Activated CD8-positive, alpha-beta T cell treated with anti-CD3 and anti-CD28 coated beads, Interleukin-2, amount 10 ng/mL, durations not matched to agents 7 days and 5 days (primary cell): Measurements from ENCODE around the gene COMMD6. TPM values are rescaled to one million over a fixed set of nuclear protein-coding genes. Genes with fewer than 3 reads are reported as not detected.

Experiments used
- ATAC-seq: fragments of 150-1000 bp; cut with Tn5 transposase; one replicate; pipeline ENCODE4 v1.10.0; 2021; ENCODE audit warnings: moderate library complexity
- CTCF ChIA-PET: fragments of 350-600 bp; sonication (Branson Sonifier 250); formaldehyde crosslinking; loops from one replicate; lab custom pipeline; 2021; ENCODE audit warnings: antibody characterized with exemption; lab: Charles Lee
- POLR2A ChIA-PET: fragments of 350-600 bp; sonication (Branson Sonifier 250); formaldehyde crosslinking; loops from one replicate; lab custom pipeline; 2021; ENCODE audit warnings: antibody characterized with exemption; lab: Charles Lee
- DNase-seq: peaks from one replicate; pipeline ENCODE4 v3.0.0-alpha.2; 2020
- H3K27ac Mint-ChIP-seq: one replicate; pipeline ENCODE4 v1.8.0; 2021; ENCODE audit warnings: mild to moderate bottlenecking, mixed read lengths
- H3K27me3 Mint-ChIP-seq: one replicate; pipeline ENCODE4 v1.8.0; 2021; ENCODE audit warnings: low read depth, mixed read lengths
- H3K36me3 Mint-ChIP-seq: one replicate; pipeline ENCODE4 v1.8.0; 2021; ENCODE audit warnings: low read depth, mixed read lengths
- H3K4me1 Mint-ChIP-seq: one replicate; pipeline ENCODE4 v1.8.0; 2021; ENCODE audit warnings: low read depth, mixed read lengths
- H3K4me3 Mint-ChIP-seq: one replicate; pipeline ENCODE4 v1.8.0; 2021; ENCODE audit warnings: mild to moderate bottlenecking, mixed read lengths
- H3K9me3 Mint-ChIP-seq: one replicate; pipeline ENCODE4 v1.8.0; 2022; ENCODE audit warnings: mixed read lengths; ENCODE audit not compliant: insufficient read depth
- total RNA-seq, 2 experiments: library from RNA; stranded (reverse); gene quantifications; one replicate each; pipeline ENCODE4 v1.2.3, GENCODE V29; 2021

Gene COMMD6
- total RNA-seq, 2 experiments from 2014 or later: 128 to 130 TPM

GRCh38 chr13:75518439-75519088 is 19.1 kb downstream of the COMMD6 start:
- H3K27ac Mint-ChIP-seq: no peak overlapping the region
- ChIA-PET POLR2A (no interaction called here), CTCF (no interaction called here)
- no peaks in the 10 kb centered on the region for H3K4me1 Mint-ChIP-seq
- no peak for ATAC-seq
- H3K36me3 Mint-ChIP-seq: peaks cover 2% of the 10 kb centered on the region
- H3K4me3 Mint-ChIP-seq: no peak overlapping the region
- peaks cover 5% of the 10 kb centered on the region for H3K9me3 Mint-ChIP-seq
- DNase-seq: no peak
- no peaks in the 10 kb centered on the region for H3K27me3 Mint-ChIP-seq

- Mint-ChIP-seq H3K36me3 (peaks cover 2% of the 10 kb centered on the region), H3K27me3 (peaks cover 2% of the 10 kb centered on the region), H3K9me3 (no peaks in the 10 kb centered on the region), H3K4me1 (no peaks in the 10 kb centered on the region), H3K4me3 (no peak overlapping the region), H3K27ac (no peak overlapping the region)
- DNase-seq (no peak), ATAC-seq (no peak)
- ChIA-PET POLR2A (no interaction called here), CTCF (interaction anchor here (1.0 to 1.3 kb wide), 2 partner anchors 32 to 148 kb away, joined by 3 read pairs; partner anchors contain the start of gene TBC1D4)
Observed at GRCh38 chr13:75514080-75514995, 23.3 kb downstream of the COMMD6 start.

GRCh38 chr13:75513271-75513670 is 24.4 kb downstream of the COMMD6 start:
- Mint-ChIP-seq H3K9me3 (no peaks in the 10 kb centered on the region), H3K36me3 (no peaks in the 10 kb centered on the region), H3K27ac (no peak overlapping the region), H3K4me3 (no peak overlapping the region), H3K27me3 (peaks cover 4% of the 10 kb centered on the region), H3K4me1 (no peaks in the 10 kb centered on the region)
- ATAC-seq (no peak), DNase-seq (no peak)
- ChIA-PET CTCF (interaction anchor here (1.0 kb wide), 1 partner anchor 147 kb away, joined by 3 read pairs; no protein-coding TSS in a partner anchor), POLR2A (no interaction called here)

- ChIA-PET POLR2A (no interaction called here), CTCF (no interaction called here)
- Mint-ChIP-seq H3K36me3 (no peaks in the 10 kb centered on the region), H3K27ac (no peak overlapping the region), H3K27me3 (peaks cover 4% of the 10 kb centered on the region), H3K4me1 (no peaks in the 10 kb centered on the region), H3K4me3 (no peak overlapping the region), H3K9me3 (no peaks in the 10 kb centered on the region)
- ATAC-seq (no peak), DNase-seq (no peak)
Observed at GRCh38 chr13:75512253-75512652, 25.4 kb downstream of the COMMD6 start.

- ChIA-PET CTCF (no interaction called here), POLR2A (no interaction called here)
- no peak overlapping the region for H3K27ac Mint-ChIP-seq
- H3K36me3 Mint-ChIP-seq: no peaks in the 10 kb centered on the region
- DNase-seq: no peak
- no peak for ATAC-seq
- H3K4me1 Mint-ChIP-seq: peaks cover 2% of the 10 kb centered on the region
- no peak overlapping the region for H3K4me3 Mint-ChIP-seq
- peaks cover 4% of the 10 kb centered on the region for H3K27me3 Mint-ChIP-seq
- no peaks in the 10 kb centered on the region for H3K9me3 Mint-ChIP-seq
Observed at GRCh38 chr13:75511051-75511625, 26.5 kb downstream of the COMMD6 start.

GRCh38 chr13:75508002-75508548 is 29.6 kb downstream of the COMMD6 start:
- peaks cover 5% of the 10 kb centered on the region for H3K27me3 Mint-ChIP-seq
- ChIA-PET CTCF (no interaction called here), POLR2A (no interaction called here)
- peaks cover 2% of the 10 kb centered on the region for H3K4me1 Mint-ChIP-seq
- no peak overlapping the region for H3K4me3 Mint-ChIP-seq
- no peaks in the 10 kb centered on the region for H3K9me3 Mint-ChIP-seq
- no peak overlapping the region for H3K27ac Mint-ChIP-seq
- DNase-seq: no peak
- H3K36me3 Mint-ChIP-seq: no peaks in the 10 kb centered on the region
- ATAC-seq: no peak

GRCh38 chr13:75507027-75508001 is 30.3 kb downstream of the COMMD6 start:
- ChIA-PET CTCF (interaction anchor here (0.6 kb wide), 1 partner anchor 189 kb away, joined by 3 read pairs; no protein-coding TSS in a partner anchor), POLR2A (no interaction called here)
- H3K27me3 Mint-ChIP-seq: peaks cover 5% of the 10 kb centered on the region
- peaks cover 2% of the 10 kb centered on the region for H3K4me1 Mint-ChIP-seq
- ATAC-seq: no peak
- no peak for DNase-seq
- H3K36me3 Mint-ChIP-seq: no peaks in the 10 kb centered on the region
- no peak overlapping the region for H3K27ac Mint-ChIP-seq
- no peak overlapping the region for H3K4me3 Mint-ChIP-seq
- no peaks in the 10 kb centered on the region for H3K9me3 Mint-ChIP-seq

- no peaks in the 10 kb centered on the region for H3K9me3 Mint-ChIP-seq
- ChIA-PET POLR2A (no interaction called here), CTCF (no interaction called here)
- H3K27ac Mint-ChIP-seq: no peak overlapping the region
- DNase-seq (no peak), ATAC-seq (no peak)
- peaks cover 2% of the 10 kb centered on the region for H3K4me1 Mint-ChIP-seq
- H3K4me3 Mint-ChIP-seq: no peak overlapping the region
- H3K36me3 Mint-ChIP-seq: no peaks in the 10 kb centered on the region
- peaks cover 8% of the 10 kb centered on the region for H3K27me3 Mint-ChIP-seq
Observed at GRCh38 chr13:75506018-75506417, 31.6 kb downstream of the COMMD6 start.

GRCh38 chr13:75505327-75505726 is 32.3 kb downstream of the COMMD6 start:
- CTCF ChIA-PET: interaction anchor here (1.3 kb wide), 1 partner anchor 23 kb away, joined by 3 read pairs; the partner anchor contains the start of gene TBC1D4
- peaks cover 2% of the 10 kb centered on the region for H3K4me1 Mint-ChIP-seq
- no peaks in the 10 kb centered on the region for H3K9me3 Mint-ChIP-seq
- DNase-seq: no peak
- H3K36me3 Mint-ChIP-seq: no peaks in the 10 kb centered on the region
- H3K4me3 Mint-ChIP-seq: no peak overlapping the region
- POLR2A ChIA-PET: no interaction called here
- no peak overlapping the region for H3K27ac Mint-ChIP-seq
- no peak for ATAC-seq
- H3K27me3 Mint-ChIP-seq: peaks cover 8% of the 10 kb centered on the region

GRCh38 chr13:75495938-75496337 is 41.7 kb downstream of the COMMD6 start:
- Mint-ChIP-seq H3K27ac (no peak overlapping the region), H3K9me3 (no peaks in the 10 kb centered on the region), H3K36me3 (no peaks in the 10 kb centered on the region), H3K4me3 (no peak overlapping the region), H3K4me1 (no peaks in the 10 kb centered on the region), H3K27me3 (peaks cover 25% of the 10 kb centered on the region)
- CTCF ChIA-PET: interaction anchor here (1.3 kb wide), 1 partner anchor 14 kb away, joined by 4 read pairs; the partner anchor contains the start of gene TBC1D4
- DNase-seq (no peak), ATAC-seq (no peak)
- POLR2A ChIA-PET: no interaction called here

GRCh38 chr13:75494491-75494890 is 43.1 kb downstream of the COMMD6 start:
- Mint-ChIP-seq H3K9me3 (no peaks in the 10 kb centered on the region), H3K27me3 (peaks cover 25% of the 10 kb centered on the region), H3K4me3 (no peak overlapping the region), H3K36me3 (no peaks in the 10 kb centered on the region), H3K4me1 (peaks cover 6% of the 10 kb centered on the region), H3K27ac (no peak overlapping the region)
- ChIA-PET CTCF (no interaction called here), POLR2A (no interaction called here)
- DNase-seq (no peak), ATAC-seq (no peak)
